Neural cell (in vitro differentiated cells): ENCODE measurements around the gene GSG1L.

Experiments
- EP300 ChIP-seq: fragments of 450-650 bp; conservative IDR thresholded peaks from 2 replicates; pipeline ENCODE4 v1.6.1; 2014; ENCODE audit warnings: antibody characterized with exemption, mild to moderate bottlenecking, moderate library complexity; ENCODE audit not compliant: poor library complexity, severe bottlenecking
- EZH2 ChIP-seq: fragments of 200-600, 300-800 bp; shearing (Covaris generic), sonication (generic); IDR thresholded peaks from 2 replicates; pipeline ENCODE4 v1.6.1; 2014; ENCODE audit warnings: antibody characterized with exemption, low read length, borderline replicate concordance, mild to moderate bottlenecking; ENCODE audit not compliant: insufficient read depth, poor library complexity, severe bottlenecking
- POLR2AphosphoS5 ChIP-seq: IDR thresholded peaks from 2 replicates; pipeline ENCODE4 v1.6.1; 2012
- SMC3 ChIP-seq: fragments of 450-650 bp; conservative IDR thresholded peaks from 2 replicates; pipeline ENCODE4 v1.6.1; 2014; ENCODE audit warnings: antibody characterized with exemption, mild to moderate bottlenecking, moderate library complexity; ENCODE audit not compliant: poor library complexity
- TAF1 ChIP-seq: IDR thresholded peaks from 2 replicates; pipeline ENCODE4 v1.6.1; 2012; ENCODE audit warnings: low read depth
- TF ChIP-seq, protein P1 (sequence below): fragments of 450-650 bp; IDR thresholded peaks from 2 replicates; pipeline ENCODE4 v1.5.1; 2014; ENCODE audit warnings: antibody characterized with exemption, mild to moderate bottlenecking, moderate library complexity; ENCODE audit not compliant: poor library complexity, severe bottlenecking
- TF ChIP-seq, protein P2 (sequence below): IDR thresholded peaks from 2 replicates; pipeline ENCODE4 v1.6.1; 2012; ENCODE audit warnings: borderline replicate concordance

DNA sequence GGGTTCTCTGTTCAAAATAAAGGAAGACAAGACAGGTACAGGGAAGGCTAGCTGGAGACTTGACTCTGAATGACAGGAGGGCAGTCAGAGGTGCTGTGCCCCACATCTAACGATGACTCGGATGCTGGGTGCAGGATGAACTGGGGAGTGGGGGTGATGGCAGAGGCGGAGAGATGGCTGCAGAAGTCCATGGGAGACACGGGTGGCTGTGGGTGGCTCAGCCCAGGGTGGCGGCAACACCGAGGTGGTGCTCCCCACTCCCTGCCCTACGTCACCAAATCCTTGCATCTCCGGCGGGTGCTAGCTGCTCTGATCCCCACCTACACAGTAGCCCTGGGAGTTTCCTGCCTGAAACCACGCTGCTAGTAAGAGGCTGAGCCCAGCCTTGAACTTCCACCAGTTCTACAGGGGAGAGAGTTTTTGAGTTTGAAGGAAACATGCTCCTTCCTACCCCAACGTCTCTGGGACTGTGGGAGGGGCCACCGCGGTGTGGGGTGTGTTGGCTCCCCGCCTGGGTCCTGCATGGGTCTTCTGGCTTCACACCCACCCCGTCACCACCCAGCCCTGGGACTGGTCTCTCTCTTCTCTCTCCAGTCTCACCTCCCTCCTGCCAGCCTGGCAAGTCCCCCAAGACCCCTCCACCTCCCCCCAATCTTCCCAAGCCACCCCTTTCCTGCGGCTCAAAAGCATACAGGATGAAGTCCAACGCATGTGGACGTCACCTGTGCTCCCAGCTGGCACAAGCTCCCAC lies 4.5 kb downstream of the GSG1L start:
- TF ChIP-seq POLR2AphosphoS5 (no peak), SMC3 (no peak), EP300 (no peak), TAF1 (no peak), EZH2 (no peak)
- TF ChIP-seq, protein P1, sequence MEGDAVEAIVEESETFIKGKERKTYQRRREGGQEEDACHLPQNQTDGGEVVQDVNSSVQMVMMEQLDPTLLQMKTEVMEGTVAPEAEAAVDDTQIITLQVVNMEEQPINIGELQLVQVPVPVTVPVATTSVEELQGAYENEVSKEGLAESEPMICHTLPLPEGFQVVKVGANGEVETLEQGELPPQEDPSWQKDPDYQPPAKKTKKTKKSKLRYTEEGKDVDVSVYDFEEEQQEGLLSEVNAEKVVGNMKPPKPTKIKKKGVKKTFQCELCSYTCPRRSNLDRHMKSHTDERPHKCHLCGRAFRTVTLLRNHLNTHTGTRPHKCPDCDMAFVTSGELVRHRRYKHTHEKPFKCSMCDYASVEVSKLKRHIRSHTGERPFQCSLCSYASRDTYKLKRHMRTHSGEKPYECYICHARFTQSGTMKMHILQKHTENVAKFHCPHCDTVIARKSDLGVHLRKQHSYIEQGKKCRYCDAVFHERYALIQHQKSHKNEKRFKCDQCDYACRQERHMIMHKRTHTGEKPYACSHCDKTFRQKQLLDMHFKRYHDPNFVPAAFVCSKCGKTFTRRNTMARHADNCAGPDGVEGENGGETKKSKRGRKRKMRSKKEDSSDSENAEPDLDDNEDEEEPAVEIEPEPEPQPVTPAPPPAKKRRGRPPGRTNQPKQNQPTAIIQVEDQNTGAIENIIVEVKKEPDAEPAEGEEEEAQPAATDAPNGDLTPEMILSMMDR, result no peak
- TF ChIP-seq, protein P2, sequence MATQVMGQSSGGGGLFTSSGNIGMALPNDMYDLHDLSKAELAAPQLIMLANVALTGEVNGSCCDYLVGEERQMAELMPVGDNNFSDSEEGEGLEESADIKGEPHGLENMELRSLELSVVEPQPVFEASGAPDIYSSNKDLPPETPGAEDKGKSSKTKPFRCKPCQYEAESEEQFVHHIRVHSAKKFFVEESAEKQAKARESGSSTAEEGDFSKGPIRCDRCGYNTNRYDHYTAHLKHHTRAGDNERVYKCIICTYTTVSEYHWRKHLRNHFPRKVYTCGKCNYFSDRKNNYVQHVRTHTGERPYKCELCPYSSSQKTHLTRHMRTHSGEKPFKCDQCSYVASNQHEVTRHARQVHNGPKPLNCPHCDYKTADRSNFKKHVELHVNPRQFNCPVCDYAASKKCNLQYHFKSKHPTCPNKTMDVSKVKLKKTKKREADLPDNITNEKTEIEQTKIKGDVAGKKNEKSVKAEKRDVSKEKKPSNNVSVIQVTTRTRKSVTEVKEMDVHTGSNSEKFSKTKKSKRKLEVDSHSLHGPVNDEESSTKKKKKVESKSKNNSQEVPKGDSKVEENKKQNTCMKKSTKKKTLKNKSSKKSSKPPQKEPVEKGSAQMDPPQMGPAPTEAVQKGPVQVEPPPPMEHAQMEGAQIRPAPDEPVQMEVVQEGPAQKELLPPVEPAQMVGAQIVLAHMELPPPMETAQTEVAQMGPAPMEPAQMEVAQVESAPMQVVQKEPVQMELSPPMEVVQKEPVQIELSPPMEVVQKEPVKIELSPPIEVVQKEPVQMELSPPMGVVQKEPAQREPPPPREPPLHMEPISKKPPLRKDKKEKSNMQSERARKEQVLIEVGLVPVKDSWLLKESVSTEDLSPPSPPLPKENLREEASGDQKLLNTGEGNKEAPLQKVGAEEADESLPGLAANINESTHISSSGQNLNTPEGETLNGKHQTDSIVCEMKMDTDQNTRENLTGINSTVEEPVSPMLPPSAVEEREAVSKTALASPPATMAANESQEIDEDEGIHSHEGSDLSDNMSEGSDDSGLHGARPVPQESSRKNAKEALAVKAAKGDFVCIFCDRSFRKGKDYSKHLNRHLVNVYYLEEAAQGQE, result no peak
